Left ventricle myocardium inferior (tissue), 1 donor: ENCODE data around the gene PCNP. TPM values are rescaled to one million over a fixed set of nuclear protein-coding genes. Genes with fewer than 3 reads are reported as not detected.
"Not testable (repeated sequence)": the region's sequence is repeated elsewhere in the genome, so short reads cannot be mapped to it uniquely, and the experiment has no call there.

Experiments used
- DNase-seq: peaks from one replicate; pipeline ENCODE4 v3.0.0-alpha.2; 2020
- H3K27ac ChIP-seq: fragments of 200-600 bp; replicated peaks from 2 replicates; pipeline ENCODE4 v1.8.0; 2021
- H3K27me3 ChIP-seq: fragments of 200-600 bp; 2 replicates; pipeline ENCODE4 v1.8.0; 2021; ENCODE audit warnings: low read depth
- H3K36me3 ChIP-seq: fragments of 200-600 bp; 2 replicates; pipeline ENCODE4 v1.8.0; 2021
- H3K4me1 ChIP-seq: fragments of 200-600 bp; 2 replicates; pipeline ENCODE4 v1.8.0; 2021
- H3K4me3 ChIP-seq: fragments of 200-600 bp; 2 replicates; pipeline ENCODE4 v1.8.0; 2021; ENCODE audit warnings: mild to moderate bottlenecking, moderate library complexity
- H3K9me3 ChIP-seq: fragments of 200-600 bp; replicated peaks from 2 replicates; pipeline ENCODE4 v1.8.0; 2021
- CTCF ChIP-seq: fragments of 200-600 bp; IDR thresholded peaks from 2 replicates; pipeline ENCODE4 v1.8.0; 2021; ENCODE audit warnings: antibody characterized with exemption, mild to moderate bottlenecking, borderline replicate concordance
- intact Hi-C: fragments of 100-400 bp; cut with micrococcal nuclease; formaldehyde crosslinking; loops from one replicate; pipeline ENCODE4 v1.11.0; 2022
- total RNA-seq: library from RNA; stranded (reverse); fragmentation: NEBNext Ultra II Directional; extraction: Animal tissue kit (Norgen Biotek cat#: 25700); gene quantifications from one replicate; pipeline ENCODE4 v1.2.1, GENCODE V29; 2021
- donor health status: DM: no; HTN: yes; CAD: no; lungs with severe emphysema.

The PCNP gene
- total RNA-seq, 1 donor from 2014 or later: 121 TPM

DNA sequence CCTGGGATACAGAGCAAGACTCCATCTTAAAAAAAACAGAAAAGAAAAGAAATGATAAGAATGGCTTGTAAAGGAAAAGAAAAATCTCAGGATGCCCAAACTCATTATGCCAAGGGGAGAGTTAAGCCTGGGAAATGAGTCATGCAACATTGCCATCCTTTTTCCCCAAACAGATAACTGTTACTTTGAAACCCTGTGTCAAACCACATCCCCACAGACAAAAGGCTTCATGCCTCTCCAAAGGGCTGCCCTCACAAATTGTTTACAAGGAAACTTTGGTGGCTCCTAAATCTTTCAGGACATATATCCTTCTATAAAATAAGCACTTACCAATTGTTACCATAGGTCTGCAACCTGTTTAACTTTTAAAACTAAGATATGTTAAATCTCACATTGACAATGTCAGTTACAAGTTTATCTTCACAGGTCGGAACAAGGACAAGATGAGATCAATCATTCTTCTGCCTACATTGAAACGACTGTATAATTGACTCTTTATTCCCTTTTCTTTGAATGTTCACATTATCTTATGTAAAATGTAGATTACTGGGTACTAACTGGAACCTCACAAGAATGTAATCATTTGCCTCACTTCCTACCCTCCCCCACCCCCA is 42.4 kb upstream of the PCNP start:
- intact Hi-C loops: no loop called here
- Histone ChIP-seq H3K36me3 (no peaks in the 10 kb centered on the region), H3K9me3 (no peaks in the 10 kb centered on the region), H3K27ac (no peak overlapping the region), H3K27me3 (no peaks in the 10 kb centered on the region), H3K4me1 (no peaks in the 10 kb centered on the region), H3K4me3 (no peak overlapping the region)
- TF ChIP-seq CTCF: no peak
- DNase-seq: no peak

DNA sequence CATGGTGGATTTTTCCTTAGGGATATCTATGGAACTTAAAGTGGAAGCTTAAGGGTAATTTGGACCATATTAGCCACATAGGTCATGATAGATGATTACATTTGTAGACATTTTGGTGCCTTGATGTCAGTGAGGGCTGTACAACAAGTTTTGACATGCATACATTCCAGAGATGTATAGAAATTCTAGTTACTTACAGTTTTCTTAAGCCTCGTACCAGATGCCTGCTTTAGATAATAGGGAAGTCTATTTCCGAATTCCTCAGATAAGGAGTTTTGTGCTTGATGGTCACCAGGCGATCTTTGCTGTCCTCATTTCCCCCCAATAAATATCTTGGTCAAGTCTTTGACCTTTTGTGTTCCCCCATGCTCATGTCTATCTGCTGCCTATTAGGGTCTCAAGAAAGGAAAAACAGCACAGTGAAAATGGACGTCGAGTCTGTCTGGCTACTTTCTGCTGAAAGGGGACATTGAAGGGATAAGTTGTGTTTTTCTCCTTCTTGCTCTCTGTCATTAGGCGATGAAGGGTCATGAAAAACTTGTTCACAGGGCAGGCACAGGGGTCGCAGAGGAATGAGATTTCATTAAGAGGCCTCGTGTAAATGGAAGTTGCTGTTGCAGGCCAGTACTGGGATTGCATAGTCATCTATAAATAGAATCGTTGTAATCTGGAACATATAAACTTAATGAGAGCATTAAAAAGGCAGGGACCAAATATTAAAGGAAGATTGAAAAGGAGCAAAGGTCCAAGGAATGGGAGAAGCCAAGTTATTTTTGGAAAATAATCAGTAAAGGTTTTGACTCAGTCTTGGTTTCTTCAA is 41.0 kb upstream of the PCNP start:
- Histone ChIP-seq H3K9me3 (no peaks in the 10 kb centered on the region), H3K4me3 (no peak overlapping the region), H3K27me3 (no peaks in the 10 kb centered on the region), H3K27ac (no peak overlapping the region), H3K36me3 (no peaks in the 10 kb centered on the region), H3K4me1 (no peaks in the 10 kb centered on the region)
- TF ChIP-seq CTCF: no peak
- DNase-seq: no peak
- intact Hi-C loops: no loop called here

DNA sequence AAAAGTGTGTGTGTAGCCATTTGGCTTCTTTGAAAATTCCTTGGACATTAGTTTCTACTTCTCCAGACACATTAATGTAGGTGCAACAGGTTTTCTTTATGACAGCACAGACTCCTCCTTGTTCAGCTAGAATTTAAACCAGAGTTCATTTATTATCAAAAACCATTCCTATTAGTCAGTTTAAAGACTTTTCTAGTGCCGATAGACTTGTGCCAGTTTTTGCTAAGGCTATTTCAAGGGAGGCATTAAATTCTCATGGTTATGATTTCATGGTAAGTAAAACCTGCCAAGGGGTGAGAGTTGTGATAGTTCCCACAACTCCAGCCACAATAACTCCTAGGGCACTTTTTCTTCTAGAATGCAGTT is 40.4 kb upstream of the PCNP start:
- no peak for TF ChIP-seq CTCF
- H3K36me3 ChIP-seq: no peaks in the 10 kb centered on the region
- H3K27me3 ChIP-seq: no peaks in the 10 kb centered on the region
- intact Hi-C loops: no loop called here
- H3K9me3 ChIP-seq: no peaks in the 10 kb centered on the region
- no peak overlapping the region for H3K27ac ChIP-seq
- no peaks in the 10 kb centered on the region for H3K4me1 ChIP-seq
- no peak overlapping the region for H3K4me3 ChIP-seq
- no peak for DNase-seq

DNA sequence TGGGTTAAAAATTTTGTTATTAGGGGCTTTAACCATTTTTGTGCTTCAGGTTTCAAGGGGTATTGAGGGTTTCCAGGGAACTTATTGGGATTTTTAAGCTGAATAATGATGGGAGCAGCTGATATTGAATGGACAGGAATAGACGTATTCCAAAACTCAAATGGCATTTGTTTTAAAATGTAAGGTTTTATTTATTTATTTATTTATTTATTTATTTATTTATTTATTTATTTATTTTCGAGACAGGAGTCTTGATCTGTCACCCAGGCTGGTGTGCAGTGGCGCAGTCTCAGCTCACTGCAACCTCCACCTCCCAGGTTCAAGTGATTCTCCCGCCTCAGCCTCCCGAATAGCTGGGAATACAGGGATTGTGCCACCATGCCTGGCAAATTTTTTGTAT is 38.8 kb upstream of the PCNP start:
- no peak overlapping the region for H3K27ac ChIP-seq
- intact Hi-C loops: no loop called here
- no peak for DNase-seq
- H3K4me1 ChIP-seq: no peaks in the 10 kb centered on the region
- H3K4me3 ChIP-seq: no peak overlapping the region
- no peak for TF ChIP-seq CTCF
- H3K9me3 ChIP-seq: no peaks in the 10 kb centered on the region
- no peaks in the 10 kb centered on the region for H3K36me3 ChIP-seq
- H3K27me3 ChIP-seq: no peaks in the 10 kb centered on the region

DNA sequence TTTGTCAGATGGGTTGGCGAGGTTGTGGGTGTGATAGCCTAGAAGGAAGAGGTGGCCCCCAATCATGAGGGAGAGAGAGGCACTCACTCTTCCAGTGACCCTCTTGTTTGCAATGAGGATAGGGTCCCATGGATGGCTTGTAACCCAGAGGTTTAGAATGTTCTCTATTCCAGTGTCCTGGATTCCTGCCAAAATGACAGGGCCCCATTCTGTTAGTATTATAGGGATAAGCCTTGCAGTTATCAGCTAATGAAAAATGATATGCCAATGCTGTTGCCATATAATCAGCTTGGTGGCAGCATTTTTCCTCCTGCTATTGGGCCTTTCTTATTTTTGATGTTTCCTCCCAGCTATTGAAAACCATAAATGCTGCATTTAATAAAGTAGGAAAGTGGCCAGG is 37.7 kb upstream of the PCNP start:
- H3K36me3 ChIP-seq: no peaks in the 10 kb centered on the region
- H3K27ac ChIP-seq: no peak overlapping the region
- TF ChIP-seq CTCF: no peak
- H3K9me3 ChIP-seq: no peaks in the 10 kb centered on the region
- DNase-seq: no peak
- H3K4me3 ChIP-seq: no peak overlapping the region
- no peaks in the 10 kb centered on the region for H3K27me3 ChIP-seq
- intact Hi-C loops: no loop called here
- H3K4me1 ChIP-seq: no peaks in the 10 kb centered on the region

DNA sequence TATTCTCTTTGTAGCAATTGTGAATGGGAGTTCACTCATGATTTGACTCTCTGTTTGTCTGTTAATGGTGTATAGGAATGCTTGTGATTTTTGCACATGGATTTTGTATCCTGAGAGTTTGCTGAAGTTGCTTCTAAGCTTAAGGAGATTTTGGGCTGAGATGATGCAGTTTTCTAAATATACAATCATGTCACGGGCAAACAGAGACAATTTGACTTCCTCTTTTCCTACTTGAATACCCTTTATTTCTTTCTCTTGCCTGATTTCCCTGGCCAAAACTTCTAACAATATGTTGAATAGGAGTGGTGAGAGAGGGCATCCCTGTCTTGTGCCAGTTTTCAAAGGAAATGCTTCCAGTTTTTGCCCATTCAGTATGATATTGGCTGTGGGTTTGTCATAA is 37.0 kb upstream of the PCNP start:
- H3K27me3 ChIP-seq, H3K36me3 ChIP-seq, DNase-seq, intact Hi-C loops, H3K4me1 ChIP-seq, H3K27ac ChIP-seq, H3K4me3 ChIP-seq, H3K9me3 ChIP-seq: not testable (repeated sequence)
